ENCODE measurements around the gene PRKAG2.
"Not testable (repeated sequence)": the region's sequence is repeated elsewhere in the genome, so short reads cannot be mapped to it uniquely, and the experiment has no call there.

PRKAG2 gene

GRCh38 chr7:151832138-151832537 is 44.8 kb downstream of the PRKAG2 start:
- no peak for TF ChIP-seq CTCF (conservative IDR thresholded peaks at IDR 0.05; ENCODE audit: low read depth)
- ChIA-PET POLR2A (ENCODE audit: low non-redundant PET) (no interaction called here), CTCF (no interaction called here)
- H3K27ac ChIP-seq = no peak overlapping the region
- no peak for DNase-seq (ENCODE audit: low spot score)

GRCh38 chr7:151831606-151832005 is 45.3 kb downstream of the PRKAG2 start:
- ChIA-PET CTCF (no interaction called here), POLR2A (ENCODE audit: low non-redundant PET) (no interaction called here)
- no peak for DNase-seq (ENCODE audit: low spot score)
- TF ChIP-seq CTCF (conservative IDR thresholded peaks at IDR 0.05; ENCODE audit: low read depth) = no peak
- no peak overlapping the region for H3K27ac ChIP-seq

- DNase-seq (ENCODE audit: low spot score) = no peak
- no peak for TF ChIP-seq CTCF (conservative IDR thresholded peaks at IDR 0.05; ENCODE audit: low read depth)
- ChIA-PET CTCF (no interaction called here), POLR2A (ENCODE audit: low non-redundant PET) (no interaction called here)
- H3K27ac ChIP-seq = no peak overlapping the region
These were observed 46.6 kb downstream of the PRKAG2 start for GRCh38 chr7:151830121-151830830.

- no peak for TF ChIP-seq CTCF (conservative IDR thresholded peaks at IDR 0.05; ENCODE audit: low read depth)
- ChIA-PET POLR2A (ENCODE audit: low non-redundant PET) (no interaction called here), CTCF (no interaction called here)
- no peak overlapping the region for H3K27ac ChIP-seq
- DNase-seq (ENCODE audit: low spot score) = no peak
These were observed 47.2 kb downstream of the PRKAG2 start for GRCh38 chr7:151829707-151830106.

GRCh38 chr7:151827620-151828019 is 49.3 kb downstream of the PRKAG2 start:
- CTCF ChIA-PET = no interaction called here
- POLR2A ChIA-PET (ENCODE audit: low non-redundant PET) = no interaction called here

GRCh38 chr7:151826316-151826715 is 50.6 kb downstream of the PRKAG2 start:
- POLR2A ChIA-PET (ENCODE audit: low non-redundant PET); CTCF ChIA-PET; H3K27ac ChIP-seq; DNase-seq (ENCODE audit: low spot score): not testable (repeated sequence)

More at GRCh38 chr7:151827620-151828019, 49.3 kb downstream of the PRKAG2 start:
- no peak for TF ChIP-seq CTCF (conservative IDR thresholded peaks at IDR 0.05; ENCODE audit: low read depth)
- no peak for DNase-seq (ENCODE audit: low spot score)
- no peak overlapping the region for H3K27ac ChIP-seq

- no peak for DNase-seq (ENCODE audit: low spot score)
- CTCF ChIA-PET = no interaction called here
- TF ChIP-seq CTCF (conservative IDR thresholded peaks at IDR 0.05; ENCODE audit: low read depth) = no peak
- POLR2A ChIA-PET (ENCODE audit: low non-redundant PET) = no interaction called here
- no peak overlapping the region for H3K27ac ChIP-seq
These were observed 51.2 kb downstream of the PRKAG2 start for GRCh38 chr7:151825721-151826120.

All from RWPE1 (cell line).